GM12872 (cell line): Measurements from ENCODE around the gene RAI1.

Experiments used
- TF ChIP-seq, protein P1 (sequence below): IDR thresholded peaks from 3 replicates; pipeline ENCODE4 v1.5.1; 2011; ENCODE audit warnings: low read depth, mild to moderate bottlenecking, low read length, moderate library complexity; ENCODE audit not compliant: insufficient read depth

The RAI1 gene

DNA sequence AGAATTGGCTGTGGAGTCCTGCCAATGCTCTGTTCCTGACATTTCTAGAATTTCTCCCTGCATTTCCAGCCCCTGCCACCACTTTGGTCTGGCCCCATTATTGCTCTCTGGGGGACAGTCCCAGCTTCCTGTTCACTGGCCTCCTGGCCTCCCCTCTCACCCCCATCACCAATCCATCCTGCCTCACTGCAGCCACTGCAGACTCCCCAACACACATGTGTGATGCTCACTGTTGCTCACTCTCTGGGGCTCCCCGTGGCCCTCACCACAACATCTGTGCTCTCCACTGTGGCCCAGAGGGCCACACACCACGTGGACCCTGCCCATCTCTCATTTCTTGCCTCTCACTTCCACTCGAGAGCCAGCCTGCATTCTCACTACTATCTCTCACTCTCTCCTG is 91.0 kb downstream of the RAI1 start:
- TF ChIP-seq, protein P1, sequence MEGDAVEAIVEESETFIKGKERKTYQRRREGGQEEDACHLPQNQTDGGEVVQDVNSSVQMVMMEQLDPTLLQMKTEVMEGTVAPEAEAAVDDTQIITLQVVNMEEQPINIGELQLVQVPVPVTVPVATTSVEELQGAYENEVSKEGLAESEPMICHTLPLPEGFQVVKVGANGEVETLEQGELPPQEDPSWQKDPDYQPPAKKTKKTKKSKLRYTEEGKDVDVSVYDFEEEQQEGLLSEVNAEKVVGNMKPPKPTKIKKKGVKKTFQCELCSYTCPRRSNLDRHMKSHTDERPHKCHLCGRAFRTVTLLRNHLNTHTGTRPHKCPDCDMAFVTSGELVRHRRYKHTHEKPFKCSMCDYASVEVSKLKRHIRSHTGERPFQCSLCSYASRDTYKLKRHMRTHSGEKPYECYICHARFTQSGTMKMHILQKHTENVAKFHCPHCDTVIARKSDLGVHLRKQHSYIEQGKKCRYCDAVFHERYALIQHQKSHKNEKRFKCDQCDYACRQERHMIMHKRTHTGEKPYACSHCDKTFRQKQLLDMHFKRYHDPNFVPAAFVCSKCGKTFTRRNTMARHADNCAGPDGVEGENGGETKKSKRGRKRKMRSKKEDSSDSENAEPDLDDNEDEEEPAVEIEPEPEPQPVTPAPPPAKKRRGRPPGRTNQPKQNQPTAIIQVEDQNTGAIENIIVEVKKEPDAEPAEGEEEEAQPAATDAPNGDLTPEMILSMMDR = no peak

DNA sequence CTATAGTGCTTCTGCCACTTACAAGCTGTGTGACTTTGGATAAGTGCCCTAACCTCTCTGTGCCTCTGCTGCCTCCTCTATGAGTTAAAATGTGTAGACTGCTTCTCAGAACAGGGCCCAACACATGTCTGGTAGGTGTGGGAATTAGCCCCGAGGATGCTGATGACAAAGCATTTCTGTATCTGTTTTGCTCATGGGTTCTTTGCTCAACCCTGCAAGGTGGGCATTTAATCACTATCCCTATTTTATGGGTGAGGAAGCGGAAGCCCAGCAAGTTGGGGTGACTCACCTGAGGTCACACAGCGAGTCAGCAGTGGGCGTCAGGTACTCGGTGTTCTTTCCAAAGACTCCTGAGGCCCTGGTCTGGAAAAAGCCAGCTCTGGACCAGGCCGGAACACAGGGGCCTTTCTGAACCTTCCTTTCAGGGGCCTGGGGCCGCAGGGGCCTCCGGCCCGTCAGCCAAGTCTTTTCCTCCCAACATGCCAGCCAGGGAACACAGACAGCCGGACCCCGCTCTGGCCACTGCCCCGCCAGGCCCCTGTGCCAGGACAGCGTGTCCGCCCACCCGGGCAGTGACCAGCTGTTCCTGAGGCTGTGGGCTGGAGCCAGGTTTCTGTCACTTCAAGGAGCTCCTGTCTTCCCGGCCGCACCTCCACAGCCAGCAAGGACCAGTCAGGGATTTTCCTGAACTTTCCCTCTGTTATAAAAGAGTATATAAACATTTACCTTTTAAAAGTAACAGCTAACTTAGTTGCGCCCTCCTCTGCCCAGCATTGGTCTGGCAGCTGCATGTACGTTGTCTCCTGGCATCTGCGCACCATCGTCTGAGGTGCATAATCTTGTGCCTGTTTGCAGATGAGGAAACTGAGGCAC is 93.0 kb downstream of the RAI1 start:
- TF ChIP-seq, protein P1 = 0 out of 3 replicates have a peak, but pooled peaks have one; percentile 21

DNA sequence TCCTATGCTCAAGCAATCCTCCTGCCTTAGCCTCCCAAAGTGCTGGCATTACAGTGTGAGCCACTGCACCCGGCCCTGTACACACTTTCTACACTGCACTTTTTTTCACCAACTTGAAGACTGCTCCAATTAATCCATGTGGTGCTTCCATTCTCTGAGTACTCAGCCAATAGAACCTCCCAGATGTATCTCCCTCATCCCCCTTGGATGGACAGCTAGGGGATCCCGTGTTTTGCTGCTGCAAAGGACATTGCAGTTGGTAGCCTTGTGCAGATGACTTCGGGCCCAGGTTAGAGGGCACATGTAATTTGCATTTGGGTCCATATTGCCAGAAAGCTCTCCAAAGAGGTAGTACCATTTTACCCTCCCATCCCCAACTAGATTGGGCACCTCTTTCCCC is 95.6 kb downstream of the RAI1 start:
- TF ChIP-seq, protein P1 = no peak

GRCh38 chr17:17778308-17779014 is 97.2 kb downstream of the RAI1 start:
- TF ChIP-seq, protein P1 = no peak

DNA sequence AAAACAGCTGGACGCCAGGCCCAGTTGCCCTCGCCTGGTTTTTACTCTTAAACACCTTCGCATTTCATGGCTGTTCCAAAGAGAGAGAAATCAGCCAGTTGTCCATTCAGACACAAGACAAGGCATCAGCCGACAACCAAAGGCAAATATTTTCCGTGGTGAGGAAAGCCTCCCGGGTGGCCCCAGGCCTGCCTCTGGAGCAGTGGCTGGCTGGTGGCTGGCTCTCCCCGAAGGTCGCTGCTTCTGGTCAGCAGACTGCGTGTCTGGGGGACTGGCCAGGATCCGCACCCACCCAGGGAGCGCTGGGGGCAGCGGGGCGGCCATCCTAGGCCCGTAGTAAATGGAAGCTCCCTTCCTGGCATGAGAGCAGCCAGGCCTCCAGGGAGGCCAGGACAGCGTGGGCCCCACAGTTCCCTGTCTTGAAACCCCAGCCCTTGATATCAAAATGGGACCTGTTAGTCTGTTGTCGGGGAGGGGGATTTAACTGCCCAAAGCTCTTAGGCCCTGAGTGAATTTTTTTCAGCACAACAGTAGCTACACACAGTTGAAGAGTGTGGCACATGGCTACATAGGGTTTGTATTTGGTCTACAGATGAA is 97.9 kb downstream of the RAI1 start:
- TF ChIP-seq, protein P1 = no peak

GRCh38 chr17:17780922-17781590 is 99.8 kb downstream of the RAI1 start:
- TF ChIP-seq, protein P1 = no peak
